Fibroblast of skin of back (primary cell): Measurements from ENCODE around the gene KIF19. TPM values are rescaled to one million over a fixed set of nuclear protein-coding genes. Genes with fewer than 3 reads are reported as not detected.
"Not testable (repeated sequence)": the region's sequence is repeated elsewhere in the genome, so short reads cannot be mapped to it uniquely, and the experiment has no call there.

Experiments
- DNase-seq: peaks from one replicate; pipeline ENCODE4 v3.0.0-alpha.2; 2013
- polyA plus RNA-seq, 2 experiments: library from polyadenylated mRNA; unstranded; fragments of 120-200 nt; gene quantifications; one replicate each; pipeline ENCODE4 v1.2.1, GENCODE V29; 2013; ENCODE audit not compliant: insufficient read length in 2 of 2

Gene KIF19, protein sequence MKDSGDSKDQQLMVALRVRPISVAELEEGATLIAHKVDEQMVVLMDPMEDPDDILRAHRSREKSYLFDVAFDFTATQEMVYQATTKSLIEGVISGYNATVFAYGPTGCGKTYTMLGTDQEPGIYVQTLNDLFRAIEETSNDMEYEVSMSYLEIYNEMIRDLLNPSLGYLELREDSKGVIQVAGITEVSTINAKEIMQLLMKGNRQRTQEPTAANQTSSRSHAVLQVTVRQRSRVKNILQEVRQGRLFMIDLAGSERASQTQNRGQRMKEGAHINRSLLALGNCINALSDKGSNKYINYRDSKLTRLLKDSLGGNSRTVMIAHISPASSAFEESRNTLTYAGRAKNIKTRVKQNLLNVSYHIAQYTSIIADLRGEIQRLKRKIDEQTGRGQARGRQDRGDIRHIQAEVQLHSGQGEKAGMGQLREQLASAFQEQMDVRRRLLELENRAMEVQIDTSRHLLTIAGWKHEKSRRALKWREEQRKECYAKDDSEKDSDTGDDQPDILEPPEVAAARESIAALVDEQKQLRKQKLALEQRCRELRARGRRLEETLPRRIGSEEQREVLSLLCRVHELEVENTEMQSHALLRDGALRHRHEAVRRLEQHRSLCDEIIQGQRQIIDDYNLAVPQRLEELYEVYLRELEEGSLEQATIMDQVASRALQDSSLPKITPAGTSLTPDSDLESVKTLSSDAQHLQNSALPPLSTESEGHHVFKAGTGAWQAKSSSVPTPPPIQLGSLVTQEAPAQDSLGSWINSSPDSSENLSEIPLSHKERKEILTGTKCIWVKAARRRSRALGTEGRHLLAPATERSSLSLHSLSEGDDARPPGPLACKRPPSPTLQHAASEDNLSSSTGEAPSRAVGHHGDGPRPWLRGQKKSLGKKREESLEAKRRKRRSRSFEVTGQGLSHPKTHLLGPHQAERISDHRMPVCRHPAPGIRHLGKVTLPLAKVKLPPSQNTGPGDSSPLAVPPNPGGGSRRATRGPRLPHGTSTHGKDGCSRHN
- not detected for polyA plus RNA-seq (2013, experiment 1 of 2; ENCODE audit: insufficient read length)
- not detected for polyA plus RNA-seq (2013, experiment 2 of 2; ENCODE audit: insufficient read length)

DNA sequence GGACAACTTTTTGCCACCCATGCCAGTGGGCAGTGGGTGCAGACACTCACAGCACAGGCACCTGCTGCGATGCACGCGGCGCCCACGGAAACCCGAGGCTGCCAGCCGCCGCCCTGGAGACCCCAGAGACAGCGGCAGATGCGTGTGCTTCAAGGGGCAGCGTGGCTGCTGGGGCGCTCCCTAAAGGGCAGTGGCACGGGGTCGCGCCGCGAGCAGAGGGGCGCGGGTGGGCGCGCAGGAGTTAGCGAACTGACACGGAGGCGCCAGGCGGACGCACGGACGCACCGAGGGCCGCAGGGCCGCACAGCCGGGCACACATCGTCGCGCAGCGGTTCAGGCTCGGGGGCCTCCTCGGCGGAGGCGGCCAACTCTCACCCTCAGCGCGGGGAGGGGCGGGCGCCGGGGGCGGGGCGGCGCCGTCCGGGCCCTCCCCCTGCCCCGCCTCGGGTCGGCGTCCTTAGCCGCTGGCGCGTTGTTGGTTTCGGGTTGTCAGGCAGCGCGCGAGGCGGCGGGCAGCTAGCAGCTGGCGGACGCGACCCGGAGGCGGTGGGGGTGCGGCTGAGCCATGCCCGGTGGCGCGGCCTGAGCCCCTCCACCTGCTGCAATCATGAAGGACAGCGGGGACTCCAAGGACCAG is at the start of gene KIF19:
Gene KIF19, plus strand, starts transcription at position 484 of the 637 bp plus-strand sequence. Its CDS starts 124 bp downstream, at position 608.
- peak; percentile 7 for DNase-seq

DNA sequence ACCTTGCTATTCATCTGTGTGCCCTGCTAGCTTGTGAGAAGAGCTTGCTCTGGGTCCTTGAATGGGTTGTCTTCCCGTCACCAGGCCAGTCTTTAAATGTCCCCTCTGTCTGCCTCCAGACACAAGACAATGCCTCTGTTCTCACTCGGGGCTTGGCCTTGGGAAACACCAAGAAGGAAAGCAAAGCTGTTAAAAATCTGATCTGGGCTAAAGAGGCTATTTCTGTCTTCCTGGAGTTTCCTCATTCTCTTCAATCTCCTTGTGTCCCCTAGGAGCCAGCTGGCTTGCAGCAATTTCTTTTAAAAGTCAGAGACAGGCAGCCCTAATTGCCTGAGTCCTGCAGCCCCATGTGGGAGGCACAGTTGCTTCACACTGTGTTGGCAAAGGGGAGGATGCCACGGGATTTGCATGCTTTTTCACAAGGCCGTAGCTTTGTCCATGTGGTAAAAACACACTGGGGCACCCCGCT is 49.5 kb upstream of the KIF19 start:
- no peak for DNase-seq

DNA sequence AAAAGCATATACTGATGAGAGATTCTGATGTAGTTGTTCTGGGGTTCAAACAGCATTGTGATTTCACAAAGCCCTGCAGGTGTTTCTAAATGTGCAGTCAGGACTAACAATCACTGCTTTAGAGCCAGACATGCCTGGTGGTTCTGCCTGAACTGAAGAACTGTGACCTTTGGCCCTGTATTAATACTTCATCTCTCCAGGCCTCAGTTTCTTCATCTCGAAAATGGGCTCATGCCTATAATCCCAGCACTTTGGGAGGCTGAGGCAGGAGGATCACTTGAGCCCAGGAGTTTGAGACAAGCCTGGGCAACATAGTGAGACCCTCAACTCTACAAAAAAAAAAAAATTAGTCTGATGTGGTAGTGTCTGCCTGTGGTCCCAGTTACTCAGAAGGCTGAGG is 48.1 kb upstream of the KIF19 start:
- DNase-seq = no peak

DNA sequence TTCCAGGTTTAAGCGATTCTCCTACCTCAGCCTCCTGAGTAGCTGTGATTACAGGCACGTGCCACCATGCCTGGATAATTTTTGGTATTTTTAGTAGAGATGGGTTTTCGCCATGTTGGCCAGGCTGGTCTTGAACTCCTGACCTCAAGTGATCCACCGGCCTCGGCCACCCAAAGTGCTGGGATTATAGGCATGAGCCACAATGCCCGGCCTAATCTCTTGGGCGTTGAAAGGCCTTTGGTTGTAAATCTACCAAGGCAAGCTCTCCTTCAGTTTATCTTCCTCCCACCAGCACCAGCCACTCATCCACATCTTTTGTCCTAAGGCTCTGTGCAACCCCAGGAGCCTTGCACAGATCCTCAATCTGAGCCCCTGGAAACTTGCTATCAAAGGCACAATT is 46.4 kb upstream of the KIF19 start:
- DNase-seq = not testable (repeated sequence)

DNA sequence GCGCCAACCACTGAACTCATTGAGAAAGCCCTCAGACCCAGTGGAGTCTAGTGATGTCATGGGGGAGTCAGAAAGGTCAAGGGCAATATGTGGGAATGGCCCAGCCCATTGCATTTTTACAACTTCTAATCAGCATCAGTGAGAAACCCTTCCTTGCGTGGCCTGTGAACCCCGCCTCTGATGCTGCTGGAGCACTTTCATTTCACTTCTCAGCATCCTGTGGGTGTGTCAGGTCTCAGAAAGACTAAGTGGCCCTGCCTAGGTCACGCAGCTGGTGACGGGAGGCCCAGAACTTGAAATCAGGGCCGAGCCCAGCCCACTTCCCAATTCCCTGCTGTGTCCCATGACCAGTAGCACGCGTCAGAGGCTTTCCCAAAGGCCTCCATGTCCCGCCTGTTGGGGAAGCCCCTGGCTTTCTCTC is 45.9 kb upstream of the KIF19 start:
- DNase-seq = no peak

DNA sequence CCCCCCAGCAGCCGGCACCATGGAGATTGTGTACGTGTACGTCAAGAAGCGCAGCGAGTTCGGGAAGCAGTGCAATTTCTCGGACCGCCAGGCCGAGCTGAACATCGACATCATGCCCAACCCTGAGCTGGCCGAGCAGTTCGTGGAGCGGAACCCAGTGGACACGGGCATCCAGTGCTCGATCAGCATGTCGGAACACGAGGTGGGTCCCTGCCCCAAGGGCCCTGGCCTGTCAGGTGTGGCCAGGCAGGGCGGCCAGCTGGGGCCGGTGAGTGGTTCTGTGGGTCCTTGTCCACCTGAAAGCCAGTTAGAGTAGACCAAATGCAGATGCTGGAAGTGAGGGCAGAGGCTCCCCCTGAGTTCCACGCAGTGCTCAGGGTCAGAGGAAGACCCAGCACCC is 44.2 kb upstream of the KIF19 start:
- DNase-seq = no peak

DNA sequence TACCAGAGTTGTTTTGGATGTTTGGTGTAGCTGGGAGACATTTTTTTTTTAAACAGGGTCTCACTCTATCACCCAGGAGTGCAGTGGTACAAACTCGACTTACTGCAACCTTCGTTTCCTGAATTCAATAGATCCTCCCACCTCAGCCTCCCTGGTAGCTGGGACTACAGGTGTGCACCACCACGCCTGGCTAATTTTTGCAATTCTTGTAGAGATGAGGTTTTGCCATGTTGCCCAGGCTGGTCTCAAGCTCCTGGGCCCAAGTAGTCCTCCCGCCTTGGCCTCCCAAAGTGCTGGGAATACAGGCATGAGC is 43.8 kb upstream of the KIF19 start:
- not testable (repeated sequence) for DNase-seq

DNA sequence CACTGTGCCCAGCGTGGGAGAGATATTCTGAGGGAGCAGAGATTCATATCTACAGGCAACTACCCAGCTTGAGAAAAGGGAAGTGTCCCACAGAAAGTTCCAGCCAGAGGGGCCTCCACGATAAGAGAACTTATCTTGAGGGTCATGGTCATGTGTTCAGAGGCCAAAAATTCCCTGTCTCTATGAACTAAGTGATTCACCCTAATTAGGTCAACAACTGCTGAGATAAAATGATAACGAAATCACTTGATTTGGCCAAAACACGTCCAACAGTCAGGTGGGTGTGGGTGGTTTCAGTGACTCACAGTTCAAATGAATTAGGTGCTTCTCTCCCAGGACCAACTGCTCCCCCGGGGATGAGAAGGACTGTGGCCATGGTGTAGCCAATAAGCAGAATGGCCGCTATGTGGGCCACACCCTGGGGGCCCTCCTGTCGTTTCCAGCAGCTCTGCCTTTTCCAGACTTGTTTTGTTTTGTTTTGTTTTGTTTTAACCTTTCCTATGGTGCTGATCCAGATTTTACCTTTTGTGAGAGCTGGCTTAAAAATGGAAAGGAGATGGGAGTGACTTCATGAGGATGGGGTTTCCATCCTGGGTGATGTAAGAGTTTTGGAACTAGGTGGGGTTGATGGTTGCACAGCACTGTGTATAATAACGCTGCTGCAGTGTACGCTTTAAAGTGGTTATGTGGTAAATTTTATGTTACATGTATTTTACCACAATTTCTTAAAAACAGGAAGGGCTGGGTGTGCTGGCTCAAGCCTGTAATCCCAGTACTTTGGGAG is 43.2 kb upstream of the KIF19 start:
- no peak for DNase-seq

DNA sequence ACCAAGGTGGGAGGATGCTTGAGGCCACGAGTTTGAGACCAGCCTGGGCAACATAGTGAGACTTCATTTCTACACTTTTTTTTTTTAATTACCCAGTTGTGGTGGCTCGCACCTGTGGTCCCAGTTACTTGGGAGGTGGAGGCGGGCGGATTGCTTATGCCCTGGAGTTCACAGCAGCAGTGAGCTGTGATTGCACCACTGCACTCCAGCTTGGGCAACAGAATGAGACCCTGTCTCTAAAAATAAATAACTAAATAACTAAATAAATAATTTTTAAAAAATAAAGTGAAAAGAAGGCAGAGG is 42.7 kb upstream of the KIF19 start:
- no peak for DNase-seq

DNA sequence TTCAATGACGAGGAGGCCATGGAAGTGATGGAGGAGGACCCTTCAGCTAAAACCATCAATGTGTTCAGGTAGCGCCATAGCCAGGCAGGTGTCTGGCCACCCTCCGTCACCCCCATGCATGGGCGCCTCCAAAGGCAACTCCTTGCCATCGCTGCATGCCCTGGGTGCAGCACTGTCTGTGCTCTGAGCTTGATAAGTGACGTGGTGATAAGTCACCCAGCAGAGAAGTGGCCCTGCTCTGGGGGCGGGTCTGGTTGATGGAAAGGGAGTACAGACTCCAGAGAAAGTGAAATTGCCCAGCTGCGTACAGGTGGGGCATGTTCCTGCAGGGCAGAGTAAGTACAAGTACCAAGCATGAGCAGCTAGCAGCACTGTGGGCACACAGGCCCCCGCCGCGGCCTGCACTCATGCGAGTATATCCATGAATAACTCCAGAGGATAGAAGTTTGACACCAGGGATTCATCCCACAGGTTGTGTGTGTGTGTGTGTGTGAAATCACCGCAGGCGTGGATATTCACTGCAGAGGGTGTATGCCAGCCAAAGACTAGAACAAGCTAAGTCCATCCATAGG is 38.9 kb upstream of the KIF19 start:
- no peak for DNase-seq

DNA sequence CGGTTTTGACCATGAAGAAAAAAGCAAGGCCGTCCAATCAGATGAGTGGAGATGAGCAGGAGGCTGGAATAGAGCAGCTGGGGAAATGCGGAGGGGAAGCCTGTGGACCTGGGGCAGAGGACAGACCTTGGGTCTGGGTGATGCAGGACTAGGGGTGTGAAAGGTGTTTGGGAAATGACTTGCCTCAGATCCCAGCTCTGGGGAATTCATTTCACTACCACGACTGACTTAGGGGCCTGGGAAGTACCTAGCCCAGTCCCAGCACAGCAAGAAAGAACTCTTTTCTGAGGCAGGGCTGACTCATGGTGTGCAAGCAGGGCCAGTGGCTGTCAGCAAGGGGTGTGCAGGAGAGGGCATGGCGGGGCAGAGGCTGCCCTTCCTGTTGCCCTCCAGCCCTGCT is 37.2 kb upstream of the KIF19 start:
- DNase-seq = no peak

DNA sequence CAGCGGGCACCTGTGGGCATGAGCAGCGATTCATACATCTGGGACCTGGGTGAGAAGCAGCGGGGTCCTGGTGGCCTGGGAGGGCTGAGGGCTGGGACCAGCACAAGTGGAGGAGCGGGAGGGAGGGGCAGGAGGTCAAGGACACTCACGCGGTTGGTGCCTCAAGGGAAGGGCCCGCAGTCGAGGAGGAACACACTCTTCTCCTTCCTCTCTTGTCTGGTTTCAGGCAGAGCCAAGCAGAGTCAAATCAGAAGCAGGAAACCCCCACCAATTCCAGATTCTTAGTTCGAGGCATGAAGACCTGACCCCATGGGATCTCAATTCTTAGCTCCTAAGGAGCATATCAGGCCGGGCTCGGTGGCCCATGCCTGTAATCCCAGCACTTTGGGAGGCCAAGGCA is 36.3 kb upstream of the KIF19 start:
- no peak for DNase-seq

DNA sequence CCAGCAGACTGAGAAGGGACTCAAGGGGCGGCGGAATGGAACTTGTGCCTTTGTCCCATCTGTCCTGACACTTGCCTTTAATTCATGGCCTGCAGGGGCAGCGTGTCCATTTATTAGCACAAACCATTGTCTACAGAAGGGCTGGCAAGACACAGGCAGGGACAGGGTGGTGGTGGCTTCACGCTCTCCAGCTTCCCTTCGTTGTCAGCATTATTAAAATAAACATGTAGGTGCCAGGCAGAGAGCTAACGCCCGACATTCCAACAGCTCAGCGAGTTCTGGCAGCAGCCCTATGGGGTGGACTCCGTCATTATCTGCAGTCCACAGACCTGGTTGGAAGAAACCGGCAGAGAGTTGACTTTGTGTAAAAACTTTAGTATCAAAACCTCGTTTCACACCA is 35.7 kb upstream of the KIF19 start:
- no peak for DNase-seq

DNA sequence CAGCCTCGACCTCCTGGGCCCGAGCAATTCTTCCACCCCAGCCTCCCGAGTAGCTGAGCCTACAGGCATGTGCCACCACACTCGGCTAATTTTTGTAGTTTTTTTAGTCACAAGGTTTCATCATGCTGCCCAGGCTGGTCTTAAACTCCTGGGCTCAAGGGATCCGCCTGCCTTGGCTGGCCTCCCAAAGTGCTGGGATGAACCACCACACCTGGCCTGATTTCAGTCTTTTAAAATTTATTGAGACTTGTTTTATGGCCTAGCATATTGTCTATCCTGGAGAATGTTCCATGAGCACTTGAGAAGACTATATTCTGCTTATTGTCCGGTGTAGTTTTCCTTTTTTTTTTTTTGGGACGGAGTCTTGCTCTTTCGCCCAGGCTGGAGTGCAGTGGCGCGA is 33.5 kb upstream of the KIF19 start:
- no peak for DNase-seq

DNA sequence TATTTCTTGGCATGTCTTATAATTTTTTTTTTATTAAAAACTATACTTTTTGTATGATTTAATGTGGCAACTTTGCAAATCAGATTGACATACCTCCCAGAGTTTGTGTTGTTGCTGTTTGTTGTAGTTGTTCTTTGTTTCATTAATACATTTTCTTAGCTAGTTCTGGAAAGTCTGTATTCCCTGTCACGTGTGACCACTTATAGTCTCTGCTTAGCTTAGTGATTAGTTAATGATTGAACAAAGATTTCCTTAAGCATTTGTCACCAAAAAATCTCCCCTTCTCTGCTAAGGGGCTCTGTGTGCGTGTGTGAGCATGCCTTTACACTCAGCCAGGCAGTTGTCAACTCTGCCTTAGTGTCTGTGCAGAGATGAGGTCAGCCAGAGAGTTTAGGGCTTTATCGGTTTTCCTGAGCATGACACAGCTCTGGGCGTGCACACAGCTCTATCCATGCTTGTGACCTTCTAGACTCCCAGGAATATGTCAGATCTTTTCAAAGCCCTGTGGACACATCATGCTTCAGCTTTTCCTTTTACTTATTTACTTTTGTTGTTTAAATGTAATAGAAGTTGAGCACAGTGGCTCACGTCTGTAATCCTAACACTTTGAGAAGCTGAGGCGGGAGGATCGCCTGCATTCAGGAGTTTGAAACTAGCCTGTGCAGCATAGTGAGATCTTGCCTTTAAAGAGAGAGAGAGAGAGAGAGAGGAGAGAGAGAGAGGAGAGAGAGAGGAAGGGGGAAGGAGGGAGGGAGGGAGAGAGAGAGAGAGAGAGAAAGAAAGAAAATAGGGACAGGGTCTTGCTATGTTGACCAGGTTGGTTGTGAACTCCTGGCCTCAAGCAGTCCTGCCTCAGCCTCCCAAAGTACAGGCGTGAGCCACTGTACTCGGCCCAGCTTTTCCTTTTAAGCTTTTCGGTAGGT is 30.1 kb upstream of the KIF19 start:
- no peak for DNase-seq

DNA sequence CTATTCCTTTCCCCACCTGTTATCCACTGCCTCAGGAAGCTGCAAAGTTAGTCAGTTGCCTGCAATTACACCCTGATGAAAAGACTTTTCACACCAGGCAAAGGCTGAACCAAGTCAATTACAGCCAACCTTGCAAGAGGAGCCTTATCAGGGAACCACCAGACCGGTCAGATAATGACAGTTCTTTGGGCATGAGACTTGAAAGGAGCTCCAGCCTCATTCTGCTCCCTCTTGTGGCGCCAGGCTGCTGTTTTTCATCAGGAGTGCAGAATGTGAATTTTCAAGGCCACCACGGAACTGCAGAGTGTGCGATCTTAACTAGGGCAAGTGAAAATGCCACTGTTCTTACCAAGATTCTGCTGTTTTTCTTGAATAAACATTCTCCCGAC is 29.5 kb upstream of the KIF19 start:
- DNase-seq = peak; percentile 27

DNA sequence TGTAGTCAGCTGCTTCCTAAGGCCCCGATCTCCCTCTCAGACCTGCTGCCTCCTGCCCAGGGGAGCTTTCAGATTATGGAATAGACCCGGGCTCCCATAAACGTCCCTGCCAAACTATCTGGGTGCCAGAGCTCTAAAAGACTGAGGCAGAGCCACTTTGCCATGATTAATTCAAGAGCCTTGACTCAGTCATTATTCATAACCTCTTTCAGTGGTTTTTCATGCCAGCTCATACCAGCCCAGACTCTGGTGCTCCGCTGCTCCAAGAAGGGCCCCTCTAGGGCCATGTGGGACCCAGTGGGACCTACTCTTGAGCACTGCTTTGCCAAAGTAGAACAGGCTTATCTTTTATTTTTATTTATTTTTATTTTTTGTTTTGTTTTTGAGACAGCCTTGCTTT is 28.1 kb upstream of the KIF19 start:
- no peak for DNase-seq

DNA sequence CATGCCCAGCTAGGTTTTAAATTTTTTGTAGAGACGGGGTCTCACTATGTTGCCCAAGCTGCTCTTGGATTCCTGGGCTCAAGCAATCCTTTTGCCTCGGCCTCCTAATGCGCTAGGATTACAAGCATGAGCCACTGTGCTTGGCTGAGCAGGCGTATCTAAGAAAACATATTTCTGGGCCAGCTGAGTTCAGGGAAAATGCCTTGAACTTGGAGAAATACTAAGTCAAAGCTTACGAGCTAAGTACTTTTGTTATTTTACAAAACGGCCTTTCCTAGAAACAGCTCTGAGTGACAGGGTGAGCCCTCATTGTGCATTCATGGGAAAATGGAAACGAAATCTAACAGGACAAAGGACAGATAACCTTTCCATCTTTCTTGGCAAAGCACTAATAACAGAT is 27.2 kb upstream of the KIF19 start:
- no peak for DNase-seq

DNA sequence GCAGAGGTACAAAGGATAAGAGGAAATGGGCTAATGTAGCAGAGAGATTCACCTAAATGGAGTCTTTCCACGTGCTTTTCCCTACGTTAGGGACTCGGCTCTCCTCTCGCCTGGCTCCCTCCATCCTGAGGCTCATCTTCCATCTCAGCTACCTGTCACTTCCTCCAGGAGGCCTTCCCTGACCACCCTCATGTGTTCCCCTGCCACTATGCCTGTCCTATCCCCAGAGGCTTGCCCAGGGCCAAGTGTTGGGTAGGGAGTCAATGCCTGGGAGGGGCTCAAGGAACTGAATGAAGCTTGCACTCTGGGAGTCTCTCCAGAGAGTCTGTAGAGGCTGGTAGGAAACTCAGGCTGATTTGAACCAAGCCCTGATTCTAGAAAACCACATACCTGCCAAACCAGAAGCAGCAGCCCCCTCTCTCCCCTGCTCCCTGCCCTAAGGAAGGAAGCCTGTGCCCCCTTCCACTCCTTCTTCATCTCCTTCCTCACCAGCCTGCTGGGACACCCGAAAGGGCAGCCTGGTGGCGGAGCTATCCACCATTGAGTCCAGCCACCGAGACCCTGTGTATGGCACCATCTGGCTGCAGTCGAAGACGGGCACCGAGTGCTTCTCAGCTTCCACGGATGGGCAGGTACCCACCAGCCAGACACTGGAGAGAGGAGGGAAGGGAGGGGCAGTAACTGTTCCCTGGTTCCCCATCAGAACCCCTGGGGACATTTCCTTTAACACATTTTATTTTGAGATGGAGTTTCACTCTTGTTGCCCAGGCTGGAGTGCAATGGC is 26.6 kb upstream of the KIF19 start:
- no peak for DNase-seq

DNA sequence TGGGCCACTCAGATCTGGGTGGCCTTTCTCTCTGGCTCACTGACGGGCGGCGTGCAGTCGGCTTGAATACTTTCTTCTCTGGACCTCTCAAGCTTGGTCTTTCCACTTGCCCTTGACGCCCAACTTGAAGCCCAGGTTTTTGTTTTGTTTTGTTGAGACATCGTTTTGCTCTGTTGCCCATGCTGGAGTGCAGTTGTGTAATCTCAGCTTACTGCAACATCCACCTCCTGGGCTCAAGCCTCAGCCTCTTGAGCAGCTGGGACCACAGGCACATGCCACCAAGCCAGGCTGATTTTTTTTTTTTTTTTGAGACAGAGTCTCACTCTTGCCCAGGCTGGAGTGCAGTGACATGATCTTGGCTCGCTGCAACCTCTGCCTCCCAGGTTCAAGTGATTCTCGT is 22.7 kb upstream of the KIF19 start:
- no peak for DNase-seq
